Osteoblast (primary cell): ENCODE measurements around the gene GLRA1. TPM values are rescaled to one million over a fixed set of nuclear protein-coding genes. Genes with fewer than 3 reads are reported as not detected.
"Not testable (repeated sequence)": the region's sequence is repeated elsewhere in the genome, so short reads cannot be mapped to it uniquely, and the experiment has no call there.

Experiments used
- DNase-seq: peaks from one replicate; pipeline ENCODE4 v3.0.0; 2011; ENCODE audit warnings: low spot score, mixed read lengths; ENCODE audit not compliant: insufficient read length; ENCODE audit errors: missing footprints
- H2AFZ ChIP-seq: 2 replicates; pipeline ENCODE4 v1.6.0; 2011; ENCODE audit warnings: mild to moderate bottlenecking, low read length
- H3K27ac ChIP-seq: 2 replicates; pipeline ENCODE4 v1.5.1; 2011; ENCODE audit warnings: mild to moderate bottlenecking, low read depth, low read length, moderate library complexity
- H3K27me3 ChIP-seq: 2 replicates; pipeline ENCODE4 v1.6.0; 2012; ENCODE audit warnings: mild to moderate bottlenecking, control low read depth, inconsistent platforms, low read length, moderate library complexity; ENCODE audit not compliant: insufficient read depth
- H3K36me3 ChIP-seq: 2 replicates; pipeline ENCODE4 v1.5.1; 2011; ENCODE audit warnings: mild to moderate bottlenecking, low read length, control low read depth, moderate library complexity; ENCODE audit not compliant: insufficient read depth
- H3K4me1 ChIP-seq: 2 replicates; pipeline ENCODE4 v1.5.1; 2011; ENCODE audit warnings: mild to moderate bottlenecking, low read length, control low read depth, moderate library complexity; ENCODE audit not compliant: insufficient read depth
- H3K4me2 ChIP-seq: 2 replicates; pipeline ENCODE4 v1.6.0; 2011; ENCODE audit warnings: mild to moderate bottlenecking, low read length; ENCODE audit not compliant: insufficient read depth
- H3K4me3 ChIP-seq: fragments of 200-600 bp; sonication (generic); 3 replicates; pipeline ENCODE4 v1.5.1; 2012; ENCODE audit warnings: mild to moderate bottlenecking, low read length, inconsistent platforms; ENCODE audit not compliant: insufficient read depth
- H3K79me2 ChIP-seq: 2 replicates; pipeline ENCODE4 v1.6.0; 2012; ENCODE audit warnings: mild to moderate bottlenecking, low read length, control low read depth, inconsistent platforms; ENCODE audit not compliant: insufficient read depth
- H3K9me3 ChIP-seq: 2 replicates; pipeline ENCODE4 v1.5.1; 2011; ENCODE audit warnings: low read depth, low read length, control low read depth
- H4K20me1 ChIP-seq: 2 replicates; pipeline ENCODE4 v1.6.0; 2012; ENCODE audit warnings: mild to moderate bottlenecking, low read length, control low read depth; ENCODE audit not compliant: insufficient read depth
- total RNA-seq: library from RNA; depleted of rRNA; stranded (reverse); fragments of >200 nt; gene quantifications from 2 replicates; pipeline ENCODE4 v1.2.3, GENCODE V29; 2012
- TF ChIP-seq, protein P1 (sequence below): IDR thresholded peaks from 2 replicates; pipeline ENCODE4 v1.5.1; 2011; ENCODE audit warnings: mild to moderate bottlenecking, low read depth, low read length, moderate library complexity; ENCODE audit errors: extremely low read depth

The GLRA1 gene
- total RNA-seq, 1 donor, result not detected

DNA sequence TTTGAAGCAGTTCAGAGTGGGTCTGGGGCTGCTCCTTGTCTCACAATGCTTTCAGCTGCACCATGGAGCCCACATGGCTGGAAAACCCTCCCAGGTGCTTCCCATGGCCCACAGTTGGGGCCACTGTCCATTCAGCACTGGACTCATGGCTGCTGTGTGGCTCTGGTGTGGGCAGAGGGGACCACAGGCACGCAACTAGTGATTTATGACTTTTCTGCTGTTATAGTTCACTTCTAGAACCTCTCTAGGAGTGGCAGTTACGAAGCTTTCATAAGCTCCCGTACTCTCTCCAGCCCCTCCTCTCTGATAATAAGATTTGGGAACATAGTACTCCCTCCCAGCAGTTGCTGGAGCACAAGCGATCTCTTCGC, 29.0 kb downstream of the GLRA1 start:
- peaks cover 4% of the 10 kb centered on the region for H4K20me1 ChIP-seq
- peaks cover 7% of the 10 kb centered on the region for H3K4me1 ChIP-seq
- H3K4me2 ChIP-seq, result peak overlapping the region; percentile 28
- H3K27me3 ChIP-seq, result no peaks in the 10 kb centered on the region
- TF ChIP-seq, protein P1, sequence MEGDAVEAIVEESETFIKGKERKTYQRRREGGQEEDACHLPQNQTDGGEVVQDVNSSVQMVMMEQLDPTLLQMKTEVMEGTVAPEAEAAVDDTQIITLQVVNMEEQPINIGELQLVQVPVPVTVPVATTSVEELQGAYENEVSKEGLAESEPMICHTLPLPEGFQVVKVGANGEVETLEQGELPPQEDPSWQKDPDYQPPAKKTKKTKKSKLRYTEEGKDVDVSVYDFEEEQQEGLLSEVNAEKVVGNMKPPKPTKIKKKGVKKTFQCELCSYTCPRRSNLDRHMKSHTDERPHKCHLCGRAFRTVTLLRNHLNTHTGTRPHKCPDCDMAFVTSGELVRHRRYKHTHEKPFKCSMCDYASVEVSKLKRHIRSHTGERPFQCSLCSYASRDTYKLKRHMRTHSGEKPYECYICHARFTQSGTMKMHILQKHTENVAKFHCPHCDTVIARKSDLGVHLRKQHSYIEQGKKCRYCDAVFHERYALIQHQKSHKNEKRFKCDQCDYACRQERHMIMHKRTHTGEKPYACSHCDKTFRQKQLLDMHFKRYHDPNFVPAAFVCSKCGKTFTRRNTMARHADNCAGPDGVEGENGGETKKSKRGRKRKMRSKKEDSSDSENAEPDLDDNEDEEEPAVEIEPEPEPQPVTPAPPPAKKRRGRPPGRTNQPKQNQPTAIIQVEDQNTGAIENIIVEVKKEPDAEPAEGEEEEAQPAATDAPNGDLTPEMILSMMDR, result no peak
- DNase-seq, result no peak
- H3K4me3 ChIP-seq, result no peak overlapping the region
- H3K9me3 ChIP-seq, result no peaks in the 10 kb centered on the region
- no peaks in the 10 kb centered on the region for H3K36me3 ChIP-seq
- H3K27ac ChIP-seq, result peak overlapping the region; percentile 8
- H3K79me2 ChIP-seq, result no peaks in the 10 kb centered on the region
- no peak overlapping the region for H2AFZ ChIP-seq

DNA sequence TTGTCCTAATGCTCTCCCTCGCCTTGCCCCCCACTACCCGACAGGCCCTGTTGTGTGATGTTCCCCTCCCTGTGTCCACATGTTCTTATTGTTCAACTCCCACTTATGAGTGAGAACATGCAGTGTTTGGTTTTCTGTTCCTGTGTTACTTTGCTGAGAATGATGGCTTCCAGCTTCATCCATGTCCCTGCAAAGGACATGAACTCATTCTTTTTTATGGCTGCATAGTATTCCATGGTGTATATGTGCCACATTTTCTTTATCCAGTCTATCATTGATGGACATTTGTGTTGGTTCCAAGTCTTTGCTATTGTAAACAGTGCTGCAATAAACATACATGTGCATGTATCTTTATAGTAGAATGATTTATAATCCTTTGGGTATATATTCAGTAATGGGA, 31.2 kb downstream of the GLRA1 start:
- DNase-seq, H3K36me3 ChIP-seq, H3K9me3 ChIP-seq, H3K27me3 ChIP-seq, H3K79me2 ChIP-seq, H3K4me1 ChIP-seq, H4K20me1 ChIP-seq, H3K27ac ChIP-seq, H2AFZ ChIP-seq, H3K4me3 ChIP-seq, H3K4me2 ChIP-seq: not testable (repeated sequence)

DNA sequence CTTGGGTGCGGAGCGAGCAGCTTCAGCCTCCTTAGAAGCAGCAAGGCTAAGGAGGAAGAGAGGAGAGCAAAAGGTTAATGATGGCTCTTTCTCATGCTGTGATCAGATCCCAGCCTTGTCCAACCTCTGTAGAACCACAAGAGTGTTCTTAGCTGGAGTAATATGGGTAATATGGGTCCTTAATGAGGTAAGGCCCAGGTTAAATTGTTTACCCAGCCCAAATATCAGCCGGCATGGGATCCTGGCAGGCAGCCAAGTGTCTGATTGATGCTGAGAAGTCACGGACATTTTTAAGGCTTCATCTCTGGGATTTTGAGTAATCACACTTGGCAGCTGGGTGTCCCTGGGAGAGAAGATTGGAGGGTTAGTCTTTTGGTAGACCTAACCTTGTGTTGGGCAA, 32.3 kb downstream of the GLRA1 start:
- H3K79me2 ChIP-seq, result no peaks in the 10 kb centered on the region
- H3K36me3 ChIP-seq, result no peaks in the 10 kb centered on the region
- no peaks in the 10 kb centered on the region for H3K9me3 ChIP-seq
- peaks cover 4% of the 10 kb centered on the region for H4K20me1 ChIP-seq
- no peak for DNase-seq
- H3K4me3 ChIP-seq, result no peak overlapping the region
- no peak overlapping the region for H3K4me2 ChIP-seq
- no peaks in the 10 kb centered on the region for H3K27me3 ChIP-seq
- H3K4me1 ChIP-seq, result peaks cover 7% of the 10 kb centered on the region
- no peak overlapping the region for H2AFZ ChIP-seq
- no peak overlapping the region for H3K27ac ChIP-seq
- TF ChIP-seq, protein P1, result no peak

DNA sequence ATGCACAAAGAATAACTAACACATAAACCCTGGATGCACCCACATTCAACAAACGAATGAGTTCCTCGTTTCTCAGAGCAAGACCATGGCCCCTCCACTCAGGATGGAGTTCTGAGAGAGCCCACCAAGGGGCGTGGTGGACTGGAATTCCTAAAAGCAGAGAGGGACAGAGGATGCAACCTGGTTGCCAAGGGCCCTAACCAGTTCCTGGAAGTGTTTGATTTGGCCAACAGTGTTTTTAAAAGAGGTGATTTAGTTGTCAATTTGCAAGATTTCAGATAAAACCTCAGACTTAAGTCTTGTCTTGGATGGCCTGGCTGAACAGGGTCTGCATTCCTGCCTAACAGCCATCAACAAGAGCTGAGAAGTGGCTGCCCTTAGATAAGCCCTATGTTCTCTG, 34.4 kb downstream of the GLRA1 start:
- no peak for DNase-seq

More for the DNA sequence above, 34.4 kb downstream of the GLRA1 start:
- no peak overlapping the region for H3K4me3 ChIP-seq
- H3K36me3 ChIP-seq, result no peaks in the 10 kb centered on the region
- no peaks in the 10 kb centered on the region for H4K20me1 ChIP-seq
- no peaks in the 10 kb centered on the region for H3K79me2 ChIP-seq
- TF ChIP-seq, protein P1, result no peak
- H3K27me3 ChIP-seq, result no peaks in the 10 kb centered on the region
- no peaks in the 10 kb centered on the region for H3K9me3 ChIP-seq
- no peak overlapping the region for H2AFZ ChIP-seq
- no peaks in the 10 kb centered on the region for H3K4me1 ChIP-seq
- no peak overlapping the region for H3K4me2 ChIP-seq
- no peak overlapping the region for H3K27ac ChIP-seq
